T-helper 2 cell treated with Interferon-gamma antibody and Interleukin-4, amounts not matched to agents 100 ng/mL and 5 ng/mL, for 36 hours (primary cell): ENCODE measurements around the gene MAF. TPM values are rescaled to one million over a fixed set of nuclear protein-coding genes. Genes with fewer than 3 reads are reported as not detected.

ENCODE experiments used
- intact Hi-C: fragments of 100-400 bp; cut with micrococcal nuclease; formaldehyde crosslinking; loops from one replicate; pipeline ENCODE4 v1.15.1; 2023
- total RNA-seq: library from RNA; stranded (reverse); gene quantifications from 2 replicates; pipeline ENCODE4 v1.2.3, GENCODE V29; 2022

Gene MAF
- total RNA-seq, 1 donor from 2014 or later, result 46.2 TPM

- intact Hi-C loops, result no loop called here
Observed at GRCh38 chr16:79593074-79593531, 7.4 kb downstream of the MAF start.

- intact Hi-C loops, result no loop called here
Observed at GRCh38 chr16:79592186-79592585, 8.4 kb downstream of the MAF start.

- intact Hi-C loops, result no loop called here
Observed at GRCh38 chr16:79589601-79590102, 10.9 kb downstream of the MAF start.

DNA sequence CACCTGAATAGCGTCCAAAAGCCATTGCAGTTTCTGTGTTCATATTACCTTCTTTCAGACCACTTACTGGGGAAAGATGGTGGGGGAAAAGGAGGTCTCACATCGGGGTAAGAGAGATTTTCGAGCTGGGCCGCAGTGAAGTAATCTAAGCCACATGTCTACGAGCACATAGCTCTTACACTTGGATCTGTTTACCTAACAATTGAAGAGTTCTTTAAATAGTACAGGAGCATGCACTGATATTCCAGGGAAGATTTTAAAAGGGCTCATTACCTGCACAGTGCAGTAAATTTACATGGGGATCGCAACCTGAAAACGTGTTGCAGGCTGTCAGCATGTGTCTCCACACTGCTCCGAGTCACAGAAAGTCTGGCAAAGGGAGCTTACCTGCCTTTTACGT, 12.6 kb downstream of the MAF start:
- intact Hi-C loops, result no loop called here

DNA sequence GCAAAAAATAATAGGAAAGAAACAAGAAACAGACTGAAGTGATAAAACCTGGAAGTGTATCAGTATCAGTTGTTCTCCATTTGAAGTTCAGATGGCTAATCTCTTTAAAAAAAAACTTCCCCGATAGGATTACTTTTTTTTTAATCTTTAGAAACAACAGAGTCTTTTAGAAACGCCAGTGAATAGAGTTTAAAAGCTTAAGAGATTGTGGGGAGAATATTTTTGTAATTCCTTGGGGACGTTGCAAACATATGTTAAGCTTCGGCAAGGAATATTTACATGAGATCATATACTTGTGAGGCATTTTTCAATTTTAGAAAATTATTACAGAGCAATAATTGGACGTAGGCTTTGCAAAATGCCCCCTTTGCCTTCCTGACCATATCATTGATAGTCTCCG, 13.2 kb downstream of the MAF start:
- intact Hi-C loops, result no loop called here

GRCh38 chr16:79582789-79583188, 17.7 kb downstream of the MAF start:
- intact Hi-C loops, result no loop called here

DNA sequence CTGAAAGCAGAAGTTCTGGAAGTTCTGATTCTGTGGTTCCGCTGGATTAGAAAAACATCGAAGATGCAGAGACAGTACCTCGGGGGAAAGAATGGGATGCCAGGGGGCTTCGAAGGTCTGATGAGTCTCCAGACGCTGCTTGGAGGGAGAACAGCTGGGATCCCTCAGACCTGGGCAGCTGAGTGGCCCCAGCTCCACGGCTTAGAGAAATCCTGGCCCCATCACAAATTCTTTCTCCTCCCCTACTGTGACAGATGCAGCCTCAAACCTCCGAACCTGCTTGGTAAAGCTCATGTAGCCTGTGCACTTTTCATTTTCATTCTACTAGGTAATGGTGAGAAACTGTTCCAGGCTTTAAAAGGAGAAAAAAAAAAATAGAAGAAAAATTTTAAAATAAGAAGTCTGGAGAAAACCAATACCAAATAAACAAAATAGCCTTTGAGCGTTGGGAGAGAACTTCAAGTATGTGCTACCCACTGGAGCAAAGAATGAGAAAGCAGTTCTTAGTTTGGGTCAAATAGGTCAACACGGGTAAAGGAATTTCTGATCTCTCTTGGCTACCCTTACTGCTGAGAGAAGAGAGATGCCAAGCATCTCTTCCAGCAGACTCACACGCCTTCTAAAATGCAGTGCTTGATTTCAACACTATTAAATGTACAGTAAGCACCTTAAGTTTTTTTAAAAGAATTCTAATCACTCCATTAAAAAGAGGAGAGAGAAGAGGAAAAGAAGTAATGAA, 19.9 kb downstream of the MAF start:
- intact Hi-C loops, result no loop called here

DNA sequence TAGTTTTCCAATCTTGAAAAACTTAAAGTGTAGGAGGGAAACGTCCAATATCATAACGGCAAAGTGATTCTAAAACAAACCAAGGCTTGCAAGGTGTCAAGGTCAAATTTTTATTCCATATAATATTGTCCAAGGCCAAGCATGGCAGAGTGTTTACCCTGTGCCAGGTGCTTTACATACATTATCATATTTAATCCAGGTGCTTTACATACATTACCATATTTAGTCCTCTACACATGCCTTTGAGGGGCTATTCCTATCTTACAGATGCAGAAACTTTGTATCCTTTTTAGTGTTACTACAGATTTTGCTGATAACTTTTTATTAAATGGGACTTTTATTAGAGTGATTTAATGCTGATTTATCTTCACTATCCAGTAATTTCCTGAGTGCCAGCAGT, 23.9 kb downstream of the MAF start:
- intact Hi-C loops, result no loop called here

- intact Hi-C loops, result no loop called here
Observed at GRCh38 chr16:79573884-79574283, 26.7 kb downstream of the MAF start.

DNA sequence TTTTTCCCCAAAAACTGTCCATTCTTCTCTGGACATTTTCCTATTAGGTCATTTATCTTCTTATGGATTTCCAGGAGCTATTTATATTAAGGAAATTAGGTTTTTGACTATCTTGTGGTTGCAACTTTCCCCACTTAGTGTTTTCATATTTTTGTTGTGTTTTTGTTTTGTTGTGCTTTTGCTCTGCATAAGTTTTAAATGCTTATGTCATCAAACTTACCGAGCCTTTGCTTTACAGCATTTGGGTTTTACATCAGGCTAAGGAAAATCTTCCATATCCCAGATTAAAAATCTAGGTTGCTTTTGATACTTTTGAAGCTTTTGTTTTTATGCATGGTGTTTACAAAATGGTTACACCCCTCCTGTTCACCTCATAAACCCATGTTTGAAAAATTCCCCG, 27.5 kb downstream of the MAF start:
- intact Hi-C loops, result no loop called here

GRCh38 chr16:79571903-79572535, 28.5 kb downstream of the MAF start:
- intact Hi-C loops, result no loop called here

DNA sequence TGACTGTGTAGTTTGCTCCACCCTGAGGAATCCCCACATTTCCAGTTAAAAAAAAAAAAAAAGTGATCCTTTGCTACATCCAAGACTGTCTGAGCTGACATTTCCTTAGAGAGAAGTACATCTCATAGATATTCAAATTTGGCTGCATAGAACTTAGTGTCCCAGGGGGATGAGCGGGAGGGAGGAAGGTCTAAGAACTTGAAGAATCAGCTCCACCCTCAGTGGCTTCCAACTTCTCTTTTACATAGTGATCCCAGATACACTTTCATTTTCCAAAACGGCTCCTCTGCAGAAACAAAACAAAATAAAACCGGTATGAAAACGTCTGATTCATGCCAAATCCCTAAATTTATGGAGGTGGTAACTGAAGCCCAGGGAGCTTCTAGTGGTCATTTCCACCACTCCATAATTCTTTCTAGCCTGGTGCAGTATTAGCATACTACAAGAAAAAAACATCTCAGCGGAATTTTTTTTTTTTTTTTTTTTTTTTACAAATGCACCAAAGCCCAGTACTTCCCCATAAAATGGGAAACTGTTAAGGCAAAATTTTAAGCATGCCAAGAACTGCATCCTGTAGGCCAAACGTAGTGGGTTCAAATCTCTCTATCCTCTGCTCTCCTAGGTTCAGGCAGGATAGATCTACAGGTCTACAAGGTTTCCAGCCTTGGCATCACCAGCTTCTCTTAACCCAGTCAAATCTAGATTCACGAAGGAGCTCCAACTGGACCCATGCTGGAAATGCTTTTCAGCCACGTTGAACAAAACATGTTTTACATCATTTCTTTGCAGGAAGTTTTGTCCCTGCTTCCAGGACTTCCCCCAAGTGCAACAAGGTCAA, 29.3 kb downstream of the MAF start:
- intact Hi-C loops, result no loop called here

- intact Hi-C loops, result no loop called here
Observed at GRCh38 chr16:79564671-79565107, 35.8 kb downstream of the MAF start.

- intact Hi-C loops, result no loop called here
Observed at GRCh38 chr16:79563921-79564320, 36.6 kb downstream of the MAF start.

DNA sequence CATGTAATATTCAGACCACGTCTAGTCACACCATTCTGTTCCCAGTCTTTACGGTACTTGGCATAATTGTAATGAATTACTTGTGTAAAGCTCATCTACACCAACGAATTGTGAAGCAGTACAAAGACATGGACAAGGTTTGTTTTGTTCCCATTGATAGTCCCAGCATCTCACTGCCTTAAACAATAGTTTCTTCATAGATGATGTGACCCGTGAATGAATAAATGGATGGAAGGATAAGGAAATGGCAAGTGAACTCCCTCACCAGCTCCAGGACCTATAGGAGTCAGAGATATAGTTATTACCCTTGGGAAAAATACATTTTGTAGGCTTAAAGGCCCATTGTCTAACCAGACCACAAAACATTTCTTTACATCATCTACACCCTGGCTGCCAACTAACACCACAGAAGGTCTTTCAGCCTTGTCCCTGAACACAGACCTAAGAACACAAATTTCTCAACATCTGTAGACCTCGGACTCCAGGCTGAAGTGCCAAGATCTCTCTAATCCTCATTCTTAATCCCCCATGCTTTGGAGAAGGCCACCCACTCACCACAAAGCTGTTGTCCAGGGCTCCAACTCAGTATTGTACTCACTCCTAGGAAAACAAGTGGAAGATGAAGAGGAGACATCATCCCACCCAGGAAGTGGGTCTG, 38.2 kb downstream of the MAF start:
- intact Hi-C loops, result no loop called here

- intact Hi-C loops, result no loop called here
Observed at GRCh38 chr16:79561729-79562128, 38.8 kb downstream of the MAF start.

GRCh38 chr16:79560923-79561322, 39.6 kb downstream of the MAF start:
- intact Hi-C loops, result no loop called here

DNA sequence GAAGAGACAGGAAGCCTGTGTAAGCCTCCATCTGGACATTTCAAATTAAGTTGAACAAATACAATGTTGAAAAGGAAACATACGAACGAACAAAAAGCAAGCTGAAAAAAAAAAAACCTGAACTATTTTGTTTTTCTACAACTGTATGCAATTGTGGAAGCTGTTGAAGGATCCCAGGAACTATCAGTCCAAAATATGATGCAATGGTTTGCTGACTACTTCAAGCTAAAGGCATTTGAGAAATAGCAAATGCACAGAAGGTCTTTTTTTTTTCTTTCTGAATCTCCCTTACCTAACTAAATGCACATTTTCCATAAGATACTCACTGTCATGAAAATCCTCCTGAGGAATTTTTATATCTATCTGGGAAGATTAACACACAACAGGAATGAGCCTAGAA, 40.2 kb downstream of the MAF start:
- intact Hi-C loops, result no loop called here

DNA sequence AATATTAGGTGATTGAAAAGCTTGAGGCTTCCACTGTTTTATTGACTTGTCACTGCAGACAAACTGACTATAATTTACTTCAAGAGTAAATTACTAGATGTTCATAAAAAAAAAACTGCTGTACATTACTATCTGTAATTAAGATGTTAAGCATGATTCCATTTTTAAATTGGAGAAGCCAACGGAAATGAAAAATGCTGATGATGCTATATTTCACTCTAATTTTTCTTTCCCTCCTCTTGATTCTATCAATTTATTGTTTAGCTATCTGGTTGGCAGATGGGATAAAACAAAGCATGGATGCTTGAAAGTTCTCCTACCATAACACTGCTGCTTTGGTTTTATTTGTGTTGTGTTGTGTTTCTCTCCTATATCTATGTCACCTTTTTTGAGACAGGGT, 41.0 kb downstream of the MAF start:
- intact Hi-C loops, result no loop called here

DNA sequence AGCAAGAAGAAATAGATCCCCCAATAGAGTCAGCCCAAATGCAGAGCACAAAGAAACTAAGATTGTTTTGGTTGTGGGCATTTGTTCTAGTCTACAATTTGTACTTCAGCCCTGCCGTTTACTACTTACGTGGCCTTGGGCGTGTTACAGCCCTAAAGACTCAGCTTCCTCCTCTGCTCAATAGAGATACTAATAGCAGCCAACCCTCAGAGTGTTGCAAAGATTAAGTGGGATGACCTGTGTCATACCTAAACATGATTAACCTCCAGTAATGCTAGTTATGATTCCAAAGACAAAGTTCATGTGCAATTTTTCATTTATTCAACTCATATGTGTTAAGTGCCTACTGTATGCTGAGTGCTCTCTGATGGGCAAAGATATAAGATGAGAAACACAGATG, 43.1 kb downstream of the MAF start:
- intact Hi-C loops, result no loop called here

- intact Hi-C loops, result no loop called here
Observed at GRCh38 chr16:79554912-79555311, 45.6 kb downstream of the MAF start.
